Common myeloid progenitor, CD34-positive (primary cell): ENCODE data around the gene CEP41.

Source experiments
- CTCF ChIA-PET: fragments of 350-600 bp; sonication (Branson Sonifier 250); formaldehyde crosslinking; loops from one replicate; lab custom pipeline; 2021; ENCODE audit warnings: antibody characterized with exemption; lab: Charles Lee
- POLR2A ChIA-PET: fragments of 350-600 bp; sonication (Branson Sonifier 250); formaldehyde crosslinking; loops from one replicate; lab custom pipeline; 2021; ENCODE audit warnings: antibody characterized with exemption; lab: Charles Lee
- DNase-seq, 3 donors: peaks; one replicate each; pipeline versions ENCODE4 v3.0.0 to v3.0.0-alpha.2; 2013
- H3K27ac ChIP-seq, 2 experiments: 1 replicate in 1 of 2; 2 replicates in 1 of 2; pipeline ENCODE4 v1.7.0; 2013; ENCODE audit warnings: inconsistent platforms in 2 of 2, low read length in 2 of 2, mild to moderate bottlenecking in 2 of 2, low read depth in 1 of 2, moderate library complexity in 1 of 2; ENCODE audit not compliant: severe bottlenecking in 2 of 2, insufficient read depth in 1 of 2, poor library complexity in 1 of 2
- H3K27me3 ChIP-seq, 5 experiments: replicated peaks in 2 of 5; 1 replicate in 3 of 5; 2 replicates in 2 of 5; pipeline versions ENCODE4 v1.6.1 to v1.7.0; 2013; ENCODE audit warnings: low read length in 4 of 5, mild to moderate bottlenecking in 2 of 5, moderate library complexity in 2 of 5, inconsistent platforms in 1 of 5; ENCODE audit not compliant: insufficient read depth in 5 of 5, control insufficient read depth in 4 of 5
- H3K36me3 ChIP-seq, 4 experiments: 1 replicate in 2 of 4; 2 replicates in 2 of 4; pipeline versions ENCODE4 v1.6.1 to v1.7.0; 2013; ENCODE audit warnings: low read length in 3 of 4, control low read depth in 1 of 4, mild to moderate bottlenecking in 1 of 4; ENCODE audit not compliant: control insufficient read depth in 4 of 4, insufficient read depth in 4 of 4
- H3K4me1 ChIP-seq, 4 experiments: 1 replicate in 3 of 4; 2 replicates in 1 of 4; pipeline versions ENCODE4 v1.6.1 to v1.7.1; 2013; ENCODE audit warnings: low read length in 3 of 4, mild to moderate bottlenecking in 3 of 4, control low read depth in 1 of 4, inconsistent platforms in 1 of 4, moderate library complexity in 1 of 4; ENCODE audit not compliant: control insufficient read depth in 4 of 4, insufficient read depth in 4 of 4; ENCODE audit errors: control extremely low read depth in 1 of 4
- H3K4me3 ChIP-seq, 7 experiments: 1 replicate in 4 of 7; 2 replicates in 3 of 7; pipeline versions ENCODE4 v1.5.1 to v1.7.0; 2013; ENCODE audit warnings: mild to moderate bottlenecking in 7 of 7, low read length in 6 of 7, moderate library complexity in 6 of 7, inconsistent platforms in 2 of 7, low read depth in 2 of 7, control low read depth in 1 of 7; ENCODE audit not compliant: insufficient read depth in 4 of 7, control insufficient read depth in 1 of 7; ENCODE audit errors: extremely low read depth in 1 of 7
- H3K9me3 ChIP-seq, 5 experiments: 1 replicate in 4 of 5; 2 replicates in 1 of 5; pipeline versions ENCODE4 v1.6.1 to v1.7.1; 2013; ENCODE audit warnings: low read length in 4 of 5, mild to moderate bottlenecking in 2 of 5, inconsistent platforms in 1 of 5, low read depth in 1 of 5, moderate library complexity in 1 of 5; ENCODE audit not compliant: control insufficient read depth in 4 of 5, insufficient read depth in 2 of 5; ENCODE audit errors: control extremely low read depth in 1 of 5
- WGBS: methylation state at CpG from one replicate; pipeline ENCODE4 v1.1.5; 2013; ENCODE audit not compliant: insufficient coverage; 5-methylcytosine and 5-hydroxymethylcytosine counted together

CEP41 gene

GRCh38 chr7:130387628-130388403, 53.0 kb downstream of the CEP41 start:
- Histone ChIP-seq H3K27me3 (no peaks in the 10 kb centered on the region), H3K36me3 (no peaks in the 10 kb centered on the region), H3K4me3 (no peak overlapping the region), H3K27ac (no peak overlapping the region), H3K4me1 (peaks cover under 1 to 15% (median 9%) of the 10 kb centered on the region in 4 experiments), H3K9me3 (no peaks in the 10 kb centered on the region)
- POLR2A ChIA-PET = no interaction called here
- WGBS = 96% methylated on average over 9 of the region's 12 CpGs
- DNase-seq = no peak
- CTCF ChIA-PET = interaction anchor here (1.0 kb wide), 1 partner anchor 67 kb away, joined by 3 read pairs; no protein-coding TSS in a partner anchor

- H3K4me1 ChIP-seq = peaks cover 0 to 12% (median 8%) of the 10 kb centered on the region in 4 experiments
- no peaks in the 10 kb centered on the region for H3K9me3 ChIP-seq
- H3K27ac ChIP-seq = no peak overlapping the region
- CTCF ChIA-PET = no interaction called here
- WGBS = 94% methylated on average over 3 of the region's 3 CpGs
- no peaks in the 10 kb centered on the region for H3K36me3 ChIP-seq
- H3K27me3 ChIP-seq = no peaks in the 10 kb centered on the region
- DNase-seq = no peak
- POLR2A ChIA-PET = no interaction called here
- H3K4me3 ChIP-seq = no peak overlapping the region
Observed at GRCh38 chr7:130387306-130387627, 53.5 kb downstream of the CEP41 start.

GRCh38 chr7:130386876-130387275, 53.9 kb downstream of the CEP41 start:
- POLR2A ChIA-PET = no interaction called here
- 100% methylated on average over 3 of the region's 3 CpGs for WGBS
- no peaks in the 10 kb centered on the region for H3K27me3 ChIP-seq
- no peak for DNase-seq
- CTCF ChIA-PET = no interaction called here
- no peak overlapping the region for H3K4me3 ChIP-seq
- H3K27ac ChIP-seq = no peak overlapping the region
- no peaks in the 10 kb centered on the region for H3K36me3 ChIP-seq
- no peaks in the 10 kb centered on the region for H3K9me3 ChIP-seq
- H3K4me1 ChIP-seq = peaks cover 0 to 12% (median 7%) of the 10 kb centered on the region in 4 experiments

GRCh38 chr7:130385600-130386066, 55.2 kb downstream of the CEP41 start:
- WGBS = 98% methylated on average over 6 of the region's 6 CpGs
- H3K27ac ChIP-seq = no peak overlapping the region
- CTCF ChIA-PET = interaction anchor here (1.0 kb wide), 1 partner anchor 37 kb away, joined by 3 read pairs; no protein-coding TSS in a partner anchor
- POLR2A ChIA-PET = no interaction called here
- no peaks in the 10 kb centered on the region for H3K9me3 ChIP-seq
- H3K27me3 ChIP-seq = no peaks in the 10 kb centered on the region
- peaks cover 0 to 9% (median 7%) of the 10 kb centered on the region in 4 experiments for H3K4me1 ChIP-seq
- DNase-seq = no peak
- no peaks in the 10 kb centered on the region for H3K36me3 ChIP-seq
- no peak overlapping the region for H3K4me3 ChIP-seq

GRCh38 chr7:130384841-130385599, 55.8 kb downstream of the CEP41 start:
- no peaks in the 10 kb centered on the region for H3K9me3 ChIP-seq
- H3K36me3 ChIP-seq = no peaks in the 10 kb centered on the region
- H3K4me3 ChIP-seq = no peak overlapping the region
- ChIA-PET CTCF (interaction anchor here (1.0 to 1.2 kb wide), 2 partner anchors 9 to 37 kb away, joined by 3 read pairs; no protein-coding TSS in a partner anchor), POLR2A (no interaction called here)
- 100% methylated on average over 10 of the region's 13 CpGs for WGBS
- H3K4me1 ChIP-seq = peaks cover 0 to 9% (median 7%) of the 10 kb centered on the region in 4 experiments
- H3K27ac ChIP-seq = no peak overlapping the region
- no peaks in the 10 kb centered on the region for H3K27me3 ChIP-seq
- DNase-seq = no peak

- no peak for DNase-seq
- Histone ChIP-seq H3K4me1 (peaks cover 0 to 9% (median 7%) of the 10 kb centered on the region in 4 experiments), H3K27ac (no peak overlapping the region), H3K36me3 (no peaks in the 10 kb centered on the region), H3K4me3 (no peak overlapping the region), H3K9me3 (no peaks in the 10 kb centered on the region), H3K27me3 (no peaks in the 10 kb centered on the region)
- POLR2A ChIA-PET = no interaction called here
- CTCF ChIA-PET = interaction anchor here (1.0 to 1.2 kb wide), 2 partner anchors 10 to 38 kb away, joined by 3 read pairs; no protein-coding TSS in a partner anchor
- WGBS = 50% methylated on average over 10 of the region's 10 CpGs
Observed at GRCh38 chr7:130384371-130384801, 56.4 kb downstream of the CEP41 start.
